H1 (cell line): ENCODE data around the gene MAGI1. TPM values are rescaled to one million over a fixed set of nuclear protein-coding genes. Genes with fewer than 3 reads are reported as not detected.
A peak's percentile ranks its signal among the peaks of the same experiment; 100 is the strongest.

Experiments used
- CTCF ChIA-PET: fragments of 300-600 bp; sonication (Branson Sonifier 250); formaldehyde crosslinking; loops from one replicate; lab custom pipeline; 2021; ENCODE audit not compliant: partially characterized antibody; lab: Charles Lee
- POLR2A ChIA-PET: fragments of 300-600 bp; sonication (Branson Sonifier 250); formaldehyde crosslinking; loops from one replicate; lab custom pipeline; 2021; ENCODE audit warnings: inconsistent platforms; ENCODE audit not compliant: partially characterized antibody; lab: Charles Lee
- DNase-seq, 2 experiments: peaks; one replicate each; pipeline versions ENCODE4 v3.0.0 to v3.0.0-alpha.2; 2010 to 2022; ENCODE audit warnings: low spot score in 2 of 2, low read depth in 1 of 2, mixed read lengths in 1 of 2
- FAIRE-seq: peaks from 2 replicates; lab custom pipeline; 2011; peaks lifted over from hg19 to GRCh38; lab: Jason Lieb, UNC
- H2AFZ ChIP-seq: 2 replicates; pipeline ENCODE4 v1.8.1; 2012; ENCODE audit warnings: low read length, inconsistent platforms
- H2AK5ac ChIP-seq: 2 replicates; pipeline ENCODE4 v1.6.1; 2013; ENCODE audit warnings: low read depth, low read length
- H2BK120ac ChIP-seq: replicated peaks from 2 replicates; pipeline ENCODE3; 2013; ENCODE audit warnings: low read depth, low read length, inconsistent platforms
- H2BK12ac ChIP-seq: 2 replicates; pipeline ENCODE4 v1.6.1; 2013; ENCODE audit warnings: low read depth, low read length
- H2BK15ac ChIP-seq: 2 replicates; pipeline ENCODE4 v1.6.1; 2013; ENCODE audit warnings: low read length
- H2BK20ac ChIP-seq: 2 replicates; pipeline ENCODE4 v1.6.1; 2013; ENCODE audit warnings: low read length
- H2BK5ac ChIP-seq: 2 replicates; pipeline ENCODE4 v1.6.1; 2013; ENCODE audit warnings: low read depth, low read length
- H3K14ac ChIP-seq: 2 replicates; pipeline ENCODE4 v1.6.1; 2013; ENCODE audit warnings: inconsistent platforms; ENCODE audit not compliant: insufficient read length
- H3K18ac ChIP-seq: 2 replicates; pipeline ENCODE4 v1.6.1; 2013; ENCODE audit warnings: low read length; ENCODE audit errors: extremely low read depth
- H3K23ac ChIP-seq: 2 replicates; pipeline ENCODE4 v1.6.1; 2013; ENCODE audit warnings: inconsistent platforms; ENCODE audit not compliant: insufficient read length
- H3K23me2 ChIP-seq: 2 replicates; pipeline ENCODE4 v1.6.1; 2013; ENCODE audit warnings: low read depth, low read length
- H3K27ac ChIP-seq: 2 replicates; pipeline ENCODE4 v1.6.1; 2011; ENCODE audit warnings: low read depth, low read length, inconsistent platforms
- H3K27me3 ChIP-seq, 4 experiments: replicated peaks in 1 of 4; 1 replicate in 1 of 4; 2 replicates in 3 of 4; pipeline versions ENCODE4 v1.6.1 to v1.8.1; 2011 to 2013; ENCODE audit warnings: low read length in 3 of 4, mild to moderate bottlenecking in 3 of 4, inconsistent platforms in 2 of 4, mixed read lengths in 2 of 4, moderate library complexity in 1 of 4; ENCODE audit not compliant: control insufficient read depth in 3 of 4, insufficient read depth in 3 of 4; ENCODE audit errors: extremely low read depth in 1 of 4
- H3K36me3 ChIP-seq, 4 experiments: 2 replicates each; pipeline versions ENCODE4 v1.6.1 to v1.8.1; 2011 to 2013; ENCODE audit warnings: mild to moderate bottlenecking in 4 of 4, low read length in 3 of 4, moderate library complexity in 2 of 4, control low read depth in 1 of 4, inconsistent platforms in 1 of 4; ENCODE audit not compliant: insufficient read depth in 4 of 4, control insufficient read depth in 2 of 4
- H3K4ac ChIP-seq: replicated peaks from 2 replicates; pipeline ENCODE3; 2013; ENCODE audit warnings: low read length, low read depth, mixed read lengths, inconsistent platforms; ENCODE audit not compliant: insufficient read length
- H3K4me1 ChIP-seq, 4 experiments: replicated peaks in 1 of 4; 1 replicate in 1 of 4; 2 replicates in 3 of 4; pipeline versions ENCODE4 v1.6.1 to v1.8.1; 2011 to 2013; ENCODE audit warnings: low read length in 3 of 4, inconsistent platforms in 2 of 4, mixed read lengths in 1 of 4; ENCODE audit not compliant: insufficient read depth in 4 of 4, control insufficient read depth in 3 of 4
- H3K4me2 ChIP-seq, 2 experiments: 2 replicates each; pipeline versions ENCODE4 v1.6.1 to v1.8.1; 2011 to 2013; ENCODE audit warnings: low read depth in 2 of 2, low read length in 2 of 2, control low read depth in 1 of 2, inconsistent platforms in 1 of 2, mild to moderate bottlenecking in 1 of 2; ENCODE audit not compliant: insufficient read depth in 1 of 2
- H3K4me3 ChIP-seq, 4 experiments: fragments of 200-600, 300-600 bp in 1 of 4; sonication (generic), shearing (Covaris generic), sonication (Bioruptor Twin) in 1 of 4; 2 replicates each; pipeline versions ENCODE4 v1.5.1 to v1.8.1; 2011 to 2016; ENCODE audit warnings: low read length in 4 of 4, low read depth in 3 of 4, control low read depth in 2 of 4, inconsistent platforms in 2 of 4, mild to moderate bottlenecking in 2 of 4, mixed read lengths in 1 of 4, moderate library complexity in 1 of 4; ENCODE audit not compliant: insufficient read depth in 2 of 4; ENCODE audit errors: extremely low read depth in 1 of 4
- H3K56ac ChIP-seq: replicated peaks from 2 replicates; pipeline ENCODE3; 2013; ENCODE audit warnings: low read depth, mild to moderate bottlenecking, mixed read lengths, low read length, inconsistent platforms; ENCODE audit not compliant: insufficient read length
- H3K79me1 ChIP-seq: 2 replicates; pipeline ENCODE4 v1.6.1; 2013; ENCODE audit warnings: low read depth, low read length, control low read depth
- H3K79me2 ChIP-seq, 2 experiments: 2 replicates each; pipeline versions ENCODE4 v1.6.1 to v1.8.1; 2012 to 2013; ENCODE audit warnings: low read length in 2 of 2, mild to moderate bottlenecking in 2 of 2, inconsistent platforms in 1 of 2; ENCODE audit not compliant: insufficient read depth in 2 of 2, control insufficient read depth in 1 of 2
- H3K9ac ChIP-seq, 4 experiments: replicated peaks in 1 of 4; 1 replicate in 1 of 4; 2 replicates in 3 of 4; pipeline versions ENCODE4 v1.6.1 to v1.8.1; 2011 to 2013; ENCODE audit warnings: low read depth in 3 of 4, low read length in 3 of 4, control low read depth in 2 of 4, mild to moderate bottlenecking in 2 of 4, moderate library complexity in 2 of 4, inconsistent platforms in 1 of 4; ENCODE audit errors: extremely low read depth in 1 of 4
- H3K9me3 ChIP-seq, 2 experiments: 2 replicates each; pipeline versions ENCODE4 v1.6.1 to v1.8.1; 2012 to 2013; ENCODE audit warnings: mild to moderate bottlenecking in 2 of 2, moderate library complexity in 2 of 2, control low read depth in 1 of 2, inconsistent platforms in 1 of 2, low read depth in 1 of 2, low read length in 1 of 2, mixed read lengths in 1 of 2; ENCODE audit not compliant: insufficient read depth in 2 of 2
- H4K20me1 ChIP-seq, 2 experiments: replicated peaks in 1 of 2; 2 replicates each; pipeline versions ENCODE3 to v1.8.1; 2011 to 2013; ENCODE audit warnings: inconsistent platforms in 2 of 2, low read length in 2 of 2, mild to moderate bottlenecking in 1 of 2; ENCODE audit not compliant: insufficient read depth in 2 of 2, control insufficient read depth in 1 of 2
- H4K5ac ChIP-seq: 2 replicates; pipeline ENCODE4 v1.6.1; 2013; ENCODE audit warnings: low read length, low read depth, mixed read lengths, inconsistent platforms; ENCODE audit not compliant: insufficient read length
- H4K8ac ChIP-seq: 2 replicates; pipeline ENCODE4 v1.8.0; 2013; ENCODE audit warnings: mild to moderate bottlenecking, moderate library complexity, low read length, inconsistent platforms; ENCODE audit not compliant: insufficient read depth; ENCODE audit errors: extremely low read depth
- H4K91ac ChIP-seq: replicated peaks from 2 replicates; pipeline ENCODE3; 2013; ENCODE audit warnings: low read length, mixed read lengths, inconsistent platforms; ENCODE audit not compliant: insufficient read length
- CTCF ChIP-seq, 3 experiments: IDR thresholded peaks; 1 replicate in 2 of 3; 2 replicates in 1 of 3; pipeline versions ENCODE4 v1.5.1 to v1.6.1; 2011; ENCODE audit warnings: low read length in 3 of 3, mild to moderate bottlenecking in 3 of 3, inconsistent platforms in 2 of 3, low read depth in 1 of 3, moderate library complexity in 1 of 3; ENCODE audit not compliant: insufficient read depth in 1 of 3; ENCODE audit errors: control extremely low read depth in 1 of 3
- NRF1 ChIP-seq: IDR thresholded peaks from 2 replicates; pipeline ENCODE4 v1.6.1; 2011; ENCODE audit warnings: mild to moderate bottlenecking, low read depth, low read length, improper control_type of control experiment
- RAD21 ChIP-seq, 2 experiments: IDR thresholded peaks in 1 of 2; conservative IDR thresholded peaks in 1 of 2; 2 replicates each; pipeline ENCODE4 v1.6.1; 2011; ENCODE audit warnings: low read depth in 2 of 2, low read length in 2 of 2, improper control_type of control experiment in 1 of 2, inconsistent platforms in 1 of 2, mild to moderate bottlenecking in 1 of 2, moderate library complexity in 1 of 2
- WGBS, 2 experiments: shearing (Covaris generic) in 1 of 2; methylation state at CpG; one replicate each; pipeline versions ENCODE4 v1.1.6 to v1.1.7; 2013 to 2015; ENCODE audit warnings: low lambda C conversion rate in 2 of 2, mixed read lengths in 2 of 2, inconsistent platforms in 1 of 2, low coverage in 1 of 2, missing lambda C conversion rate in 1 of 2; ENCODE audit not compliant: insufficient replicate concordance in 2 of 2, insufficient coverage in 1 of 2, insufficient read length in 1 of 2; ENCODE audit errors: extremely low coverage in 1 of 2, missing lambda C conversion rate in 1 of 2; 5-methylcytosine and 5-hydroxymethylcytosine counted together
- polyA plus RNA-seq, 7 experiments: library from polyadenylated mRNA; depleted of rRNA in 3 of 7; stranded (reverse) in 5 of 7; unstranded in 2 of 7; fragments of >200 nt in 5 of 7; fragments of 200-250 nt in 2 of 7; gene quantifications; 1 replicate in 5 of 7; 2 replicates in 1 of 7; 4 replicates in 1 of 7; pipeline versions ENCODE4 v1.2.1 to v1.2.3, GENCODE V29; 2011 to 2013; ENCODE audit warnings: missing spikeins in 2 of 7, mixed read lengths in 2 of 7
- total RNA-seq: library from RNA; stranded (reverse); fragmentation: NEBNext Ultra II Directional; extraction: Animal tissue kit (Norgen Biotek cat#: 25700); gene quantifications from 2 replicates; pipeline ENCODE4 v1.2.1, GENCODE V29; 2021

MAGI1 gene
- total and polyA plus RNA-seq, 2 of the 8 experiments (the other 6 are each of a cell fraction or from before 2014, with no cell fraction given), result 19.8 to 78.0 TPM

GRCh38 chr3:65436580-65436979 lies 602.1 kb downstream of the MAGI1 start:
- DNase-seq (no peak), FAIRE-seq (no peak)
- no peak for TF ChIP-seq NRF1
- peak; percentile 50 to 61 (median 55) for TF ChIP-seq CTCF (IDR thresholded peaks at IDR 0.05; ENCODE audit: control extremely low read depth in 1 of 3, insufficient read depth in 1 of 3, low read depth in 1 of 3, low read length in 3 of 3)
- TF ChIP-seq RAD21 (IDR thresholded peaks at IDR 0.05 in 1 of 2, conservative IDR thresholded peaks at IDR 0.05 in 1 of 2; ENCODE audit: low read depth in 2 of 2, low read length in 2 of 2), result peak; percentile 75 to 84
- no peak overlapping the region for H2BK5ac ChIP-seq
- no peaks in the 10 kb centered on the region for H4K20me1 ChIP-seq
- no peak overlapping the region for H2AFZ ChIP-seq
- WGBS, 2 experiments, result 79% methylated on average over 1 of the region's 1 CpG; no CpG with 5 or more reads in 1 of the 2 experiments
- H2BK120ac ChIP-seq, result no peak overlapping the region
- H3K23ac ChIP-seq, result no peak overlapping the region
- no peak overlapping the region for H2BK12ac ChIP-seq
- peaks cover 0 to 3% (median 1%) of the 10 kb centered on the region in 4 experiments; a peak in 3 of 7 replicates for H3K4me1 ChIP-seq
- H3K4ac ChIP-seq, result no peak overlapping the region
- no peak overlapping the region for H3K56ac ChIP-seq
- H3K4me3 ChIP-seq, result no peak overlapping the region
- no peak overlapping the region for H4K8ac ChIP-seq
- no peak overlapping the region for H2BK20ac ChIP-seq
- no peak overlapping the region for H3K14ac ChIP-seq
- ChIA-PET POLR2A (interaction anchor here (0.8 kb wide), 1 partner anchor 100 kb away, joined by 3 read pairs; no protein-coding TSS in a partner anchor), CTCF (interaction anchor here (0.6 to 3.6 kb wide), 15 partner anchors 8 to 904 kb away, joined by 3 to 17 read pairs (median 4); no protein-coding TSS in a partner anchor)
- no peak overlapping the region for H4K5ac ChIP-seq
- H3K79me1 ChIP-seq, result no peaks in the 10 kb centered on the region
- H3K27me3 ChIP-seq, result no peaks in the 10 kb centered on the region
- no peak overlapping the region for H2BK15ac ChIP-seq
- no peaks in the 10 kb centered on the region for H3K79me2 ChIP-seq
- H3K18ac ChIP-seq, result no peak overlapping the region
- H3K36me3 ChIP-seq, result peaks cover 6 to 49% (median 25%) of the 10 kb centered on the region in 4 experiments; a peak in 7 of 8 replicates
- no peaks in the 10 kb centered on the region; the same call in 1 of the 2 replicates for H3K23me2 ChIP-seq
- H3K4me2 ChIP-seq, result no peak overlapping the region
- H3K9me3 ChIP-seq, result no peaks in the 10 kb centered on the region
- no peak overlapping the region for H2AK5ac ChIP-seq
- H3K27ac ChIP-seq, result no peak overlapping the region
- H3K9ac ChIP-seq, result no peak overlapping the region
- no peak overlapping the region for H4K91ac ChIP-seq
